ENCODE data around the gene FYN.

GRCh38 chr6:111792241-111792640, 81.0 kb downstream of the FYN start:
- no peak for TF ChIP-seq E2F6 (IDR thresholded peaks at IDR 0.05)
- no peak for TF ChIP-seq POLR2A (IDR thresholded peaks at IDR 0.05; ENCODE audit: control extremely low read depth in 1 of 2, low read depth in 2 of 2, low read length in 2 of 2)
- no peak for TF ChIP-seq EGR1 (IDR thresholded peaks at IDR 0.05; ENCODE audit: borderline replicate concordance, low read depth, low read length)
- TF ChIP-seq TAF1 (IDR thresholded peaks at IDR 0.05; ENCODE audit: low read depth, low read length), result no peak
- TF ChIP-seq CTCF (IDR thresholded peaks at IDR 0.05; ENCODE audit: control extremely low read depth in 1 of 3, insufficient read depth in 1 of 3, low read depth in 1 of 3, low read length in 3 of 3), result no peak
- TF ChIP-seq POLR2AphosphoS5 (IDR thresholded peaks at IDR 0.05; ENCODE audit: low read depth, low read length), result no peak
- no peak for TF ChIP-seq HDAC2 (IDR thresholded peaks at IDR 0.05; ENCODE audit: borderline replicate concordance in 1 of 2, low read depth in 2 of 2, low read length in 2 of 2)
- no peak for TF ChIP-seq EP300 (IDR thresholded peaks at IDR 0.05; ENCODE audit: borderline replicate concordance in 1 of 2, low read depth in 2 of 2, low read length in 2 of 2)
- no peak for TF ChIP-seq MAX (IDR thresholded peaks at IDR 0.05)
